GM21737 (cell line): Measurements from ENCODE around the gene CEP112.

Source experiments
- ATAC-seq: cut with Tn5 transposase; IDR thresholded peaks from one replicate; pipeline ENCODE4 v1.9.1; 2021; ENCODE audit warnings: mild to moderate bottlenecking, moderate library complexity; ENCODE audit not compliant: unreplicated experiment

The CEP112 gene

DNA sequence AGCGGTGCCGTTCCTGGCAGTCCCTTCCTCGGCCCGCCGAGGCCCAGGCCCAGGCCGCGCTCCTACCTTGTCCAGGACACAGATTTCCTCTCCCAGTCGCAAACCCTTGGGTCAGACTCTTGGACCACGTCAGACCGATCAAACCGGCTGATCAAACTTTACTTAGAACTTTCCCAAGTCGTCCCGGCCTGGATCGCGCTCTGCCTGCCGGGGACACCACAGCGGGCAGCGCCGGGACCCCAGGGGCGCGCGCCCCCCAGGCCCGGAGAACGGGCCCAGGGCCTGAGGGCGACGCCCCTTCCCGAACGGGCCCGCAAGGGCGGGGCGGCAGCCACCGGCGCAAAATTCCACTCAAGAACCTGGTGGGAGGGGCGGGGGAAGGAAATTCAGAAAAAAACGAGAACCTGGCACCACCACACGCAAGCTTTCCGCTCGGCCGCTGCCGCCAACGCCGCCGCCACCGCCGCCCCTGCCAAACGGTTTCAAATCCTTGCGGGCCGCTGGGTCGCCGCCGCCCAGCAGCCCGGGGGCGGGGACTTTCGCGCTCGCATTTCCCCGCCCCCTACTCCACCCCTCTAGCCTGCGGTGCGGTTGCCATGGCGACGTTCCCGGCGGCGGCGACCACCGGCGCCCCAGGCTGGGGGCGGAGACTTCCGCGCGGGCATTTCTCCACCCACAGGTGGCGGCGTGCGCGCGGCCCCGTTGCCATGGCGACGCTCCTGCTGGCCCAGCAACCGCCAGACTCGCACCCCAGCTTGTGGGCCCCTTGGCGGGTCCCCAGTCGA is at the start of gene CEP112:
CEP112 (minus strand) TSS at position 541 of the 785 bp plus-strand sequence.
- ATAC-seq, result peak; percentile 73

DNA sequence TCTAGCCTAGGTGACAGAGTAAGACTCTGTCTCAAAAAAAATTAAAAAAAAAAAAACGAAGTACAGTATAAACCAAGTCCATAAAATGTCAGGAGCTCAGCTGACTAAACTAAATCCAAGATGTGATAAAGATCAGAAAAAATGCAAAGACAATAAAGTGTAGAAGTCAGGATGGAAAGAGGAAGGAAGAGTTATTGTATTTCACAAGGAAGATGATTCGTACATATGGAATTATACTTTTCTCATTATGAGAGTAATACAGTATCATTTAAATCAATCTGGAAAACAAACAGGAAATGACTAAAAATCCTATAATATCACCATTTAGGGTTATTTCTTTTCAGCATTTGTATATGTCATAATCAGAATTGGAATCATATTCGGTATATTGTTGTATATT is 48.7 kb upstream of the CEP112 start:
- no peak for ATAC-seq

DNA sequence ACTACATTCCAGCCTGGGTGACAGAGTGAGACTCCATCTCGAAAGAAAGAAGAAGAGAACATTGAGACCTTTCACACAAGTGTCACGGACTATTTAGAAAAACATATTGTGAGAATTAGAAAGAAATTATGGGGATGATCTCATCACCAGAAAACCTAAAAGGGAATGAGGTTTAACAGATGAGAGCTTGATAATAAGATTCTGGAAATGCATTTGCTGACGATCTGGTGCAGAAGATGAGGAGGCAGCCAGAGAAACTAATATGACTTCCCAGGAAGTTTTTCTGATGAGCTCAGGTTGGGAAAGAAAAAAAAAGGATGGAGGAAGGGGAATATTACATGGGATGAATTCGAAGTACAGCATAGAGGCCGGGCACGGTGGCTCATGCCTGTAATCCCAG is 48.1 kb upstream of the CEP112 start:
- no peak for ATAC-seq

DNA sequence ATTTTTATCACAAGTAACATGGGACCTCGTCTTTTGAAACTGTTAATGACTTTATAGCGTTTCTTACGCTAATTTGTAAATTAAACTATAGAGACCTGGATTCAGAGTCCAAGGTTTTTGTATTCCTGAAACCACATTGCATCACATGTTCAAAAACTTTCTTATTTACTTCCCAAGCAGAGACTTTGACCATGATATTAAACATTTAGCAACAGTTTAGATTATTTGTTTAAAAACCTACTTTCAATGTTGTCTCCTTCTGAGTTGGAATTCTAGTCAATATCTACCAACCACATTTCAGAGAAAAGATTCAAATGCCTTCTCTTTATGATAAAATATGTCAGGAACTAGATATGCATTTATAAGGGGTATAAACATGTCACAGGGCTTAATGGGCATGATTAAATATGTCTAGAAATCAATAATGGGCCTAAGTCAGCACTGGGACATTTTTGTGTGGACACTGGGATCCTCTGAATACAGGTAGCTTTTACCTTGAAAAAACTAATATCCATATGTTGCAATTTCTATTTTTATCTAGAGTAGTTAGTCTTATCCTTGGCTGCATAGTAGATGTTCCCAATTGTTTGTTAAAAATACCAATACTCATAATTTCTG is 43.6 kb upstream of the CEP112 start:
- no peak for ATAC-seq

DNA sequence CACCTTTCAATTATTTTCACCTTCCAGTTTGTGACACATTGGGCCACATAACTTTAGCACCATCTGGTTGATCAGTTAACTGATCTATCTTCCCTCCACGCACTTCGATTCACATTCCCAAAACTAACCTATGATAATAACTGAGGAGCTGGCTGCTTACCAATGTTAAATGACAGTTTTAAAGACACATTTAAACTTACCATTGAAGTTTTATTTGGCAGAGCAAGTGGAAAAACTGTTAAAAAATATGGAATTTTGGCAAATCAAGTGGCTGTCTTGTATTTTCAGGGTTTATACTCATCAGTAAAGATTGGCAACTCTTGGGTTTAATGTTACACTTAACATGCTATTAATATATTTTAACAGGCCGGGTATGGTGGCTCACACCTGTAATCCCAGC is 42.7 kb upstream of the CEP112 start:
- no peak for ATAC-seq

DNA sequence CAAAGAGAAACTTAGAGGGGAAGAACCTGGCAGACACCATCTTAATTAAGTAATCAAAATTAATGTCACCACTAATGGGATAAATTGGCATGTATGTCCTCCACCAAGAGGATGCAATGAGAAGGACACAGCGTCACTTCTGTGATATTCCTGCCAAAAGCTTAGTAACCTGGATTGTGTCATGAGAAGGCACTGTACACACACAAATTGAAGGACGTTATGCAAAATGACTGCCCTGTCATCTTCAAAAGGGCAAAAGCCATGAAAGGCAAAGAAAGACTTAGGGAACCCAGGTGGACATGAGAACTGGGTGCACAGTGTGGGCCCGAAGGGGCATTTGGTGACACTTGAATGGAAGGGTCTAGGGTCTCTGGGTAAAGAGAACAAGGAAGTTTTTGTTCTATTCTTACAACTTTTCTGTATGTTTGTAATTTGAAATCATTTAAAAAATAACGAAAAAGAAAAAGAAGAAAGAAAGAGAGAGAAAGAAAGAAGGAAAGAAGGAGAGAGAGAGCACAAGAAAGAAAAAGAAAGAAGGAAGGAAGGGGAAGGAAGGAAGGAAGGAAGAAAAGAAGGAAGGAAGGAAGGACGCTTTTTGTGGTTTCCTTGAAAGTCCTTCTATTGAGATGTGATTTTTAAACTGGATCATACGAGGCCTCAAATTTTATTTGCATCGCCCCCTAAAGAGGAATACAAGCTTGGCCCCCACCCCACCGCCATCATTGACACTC is 41.3 kb upstream of the CEP112 start:
- ATAC-seq, result no peak

DNA sequence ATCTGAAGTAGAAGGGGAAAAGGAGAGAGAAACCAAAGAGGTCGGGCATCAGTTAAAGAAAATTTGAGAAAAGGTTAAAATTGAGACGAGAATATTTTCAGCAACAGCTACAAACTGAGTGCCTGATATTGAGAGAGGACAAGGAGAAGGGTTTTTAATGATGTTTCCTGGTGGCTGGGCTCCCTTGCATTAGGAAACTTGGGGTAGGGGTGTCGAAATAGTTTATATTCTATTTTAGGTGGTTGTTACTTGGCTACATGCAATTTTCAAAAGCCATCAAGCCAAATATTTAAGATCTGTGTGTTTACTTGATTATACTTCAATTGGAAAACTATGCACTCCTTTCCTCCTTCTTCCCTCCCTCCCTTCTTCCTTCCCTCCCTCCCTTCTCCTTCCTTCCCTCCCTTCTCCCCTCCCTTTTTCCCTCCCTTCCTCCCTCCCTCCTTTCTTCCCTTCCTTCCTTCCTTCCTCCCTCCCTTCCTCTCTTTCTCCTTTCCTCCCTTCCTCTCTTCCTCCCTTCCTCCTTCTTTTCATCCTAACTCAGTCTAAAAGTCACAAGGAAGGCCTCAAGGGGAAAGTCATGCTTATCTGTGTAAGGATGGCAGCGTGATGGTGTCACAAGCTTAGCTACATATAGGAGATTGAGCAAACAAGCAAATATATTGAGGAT is 39.1 kb upstream of the CEP112 start:
- ATAC-seq, result no peak

DNA sequence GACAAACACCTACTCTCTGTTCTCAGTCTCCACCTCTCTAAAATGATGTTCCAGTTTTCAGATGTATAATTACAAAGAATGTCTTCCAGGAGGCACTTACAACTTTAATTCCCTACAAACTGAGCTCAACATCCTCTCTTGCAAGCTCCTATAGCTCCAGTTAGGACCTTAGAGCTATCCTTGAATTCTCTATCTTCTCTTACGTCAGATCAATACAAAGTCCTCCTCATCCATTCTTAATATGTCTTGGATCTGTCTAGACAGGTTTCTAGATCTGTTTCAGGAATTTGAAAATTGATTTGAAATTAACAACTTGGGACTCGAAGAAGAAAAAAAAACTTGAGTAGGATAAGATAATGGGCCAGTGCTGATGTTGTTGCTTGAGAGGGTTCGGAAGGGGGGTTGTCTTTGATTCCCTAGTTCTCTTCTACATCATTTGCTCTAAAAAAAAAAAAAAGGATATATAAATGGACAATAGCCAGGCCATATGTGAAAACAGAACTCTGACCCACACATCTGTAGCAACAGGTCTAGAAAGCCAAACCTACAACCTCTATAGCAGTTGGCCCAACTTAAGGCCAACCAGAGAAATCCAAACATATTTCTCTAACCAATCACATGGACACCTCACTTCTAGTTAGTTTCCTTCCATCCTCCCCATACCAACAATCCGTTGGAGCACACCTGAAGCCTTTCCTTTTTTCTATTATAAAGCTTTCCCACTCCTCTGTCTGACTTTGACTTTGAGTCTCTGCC is 38.0 kb upstream of the CEP112 start:
- ATAC-seq, result no peak

DNA sequence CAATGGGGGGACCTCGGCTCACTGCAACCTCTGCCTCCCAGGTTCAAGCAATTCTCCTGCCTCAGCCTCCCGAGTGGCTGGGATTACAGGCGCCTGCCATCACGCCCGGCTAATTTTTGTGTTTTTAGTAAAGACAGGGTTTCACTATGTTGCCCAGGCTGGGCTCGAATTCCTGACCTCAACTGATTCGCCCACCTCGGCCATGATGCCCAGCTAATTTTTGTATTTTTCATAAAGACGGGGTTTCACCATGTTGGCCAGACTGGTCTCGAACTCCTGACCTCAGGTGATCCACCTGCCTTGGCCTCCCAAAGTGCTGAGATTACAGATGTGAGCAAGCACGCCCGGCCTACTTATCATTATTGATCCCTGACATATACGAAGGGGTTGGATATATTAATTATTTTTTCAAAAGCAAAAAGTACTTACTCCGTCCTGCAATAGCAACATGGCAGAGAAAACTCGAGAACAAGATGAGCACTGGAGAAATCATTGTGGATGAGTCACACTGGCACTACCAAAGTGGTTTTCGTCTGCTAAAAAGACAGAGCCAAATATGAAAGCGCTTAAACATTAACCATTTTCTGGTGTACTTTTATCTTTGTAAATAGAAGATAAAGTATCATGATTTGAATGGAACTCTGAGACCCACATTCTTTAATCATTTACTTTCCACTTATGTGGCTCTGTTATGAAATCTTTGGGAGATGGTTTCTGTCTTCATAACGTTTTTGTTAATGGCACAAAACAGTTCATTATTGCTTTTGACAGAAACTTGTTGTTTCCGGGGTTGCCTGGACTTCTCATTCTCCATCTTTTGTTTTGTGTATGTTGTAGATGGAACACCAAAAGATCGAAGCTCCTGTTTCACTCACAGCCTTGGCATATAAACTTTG is 37.2 kb upstream of the CEP112 start, which contains the start of gene APOH:
APOH (minus strand) TSS at position 529 of the 896 bp plus-strand sequence; CDS start at position 493, 36 bp downstream.
- no peak for ATAC-seq

DNA sequence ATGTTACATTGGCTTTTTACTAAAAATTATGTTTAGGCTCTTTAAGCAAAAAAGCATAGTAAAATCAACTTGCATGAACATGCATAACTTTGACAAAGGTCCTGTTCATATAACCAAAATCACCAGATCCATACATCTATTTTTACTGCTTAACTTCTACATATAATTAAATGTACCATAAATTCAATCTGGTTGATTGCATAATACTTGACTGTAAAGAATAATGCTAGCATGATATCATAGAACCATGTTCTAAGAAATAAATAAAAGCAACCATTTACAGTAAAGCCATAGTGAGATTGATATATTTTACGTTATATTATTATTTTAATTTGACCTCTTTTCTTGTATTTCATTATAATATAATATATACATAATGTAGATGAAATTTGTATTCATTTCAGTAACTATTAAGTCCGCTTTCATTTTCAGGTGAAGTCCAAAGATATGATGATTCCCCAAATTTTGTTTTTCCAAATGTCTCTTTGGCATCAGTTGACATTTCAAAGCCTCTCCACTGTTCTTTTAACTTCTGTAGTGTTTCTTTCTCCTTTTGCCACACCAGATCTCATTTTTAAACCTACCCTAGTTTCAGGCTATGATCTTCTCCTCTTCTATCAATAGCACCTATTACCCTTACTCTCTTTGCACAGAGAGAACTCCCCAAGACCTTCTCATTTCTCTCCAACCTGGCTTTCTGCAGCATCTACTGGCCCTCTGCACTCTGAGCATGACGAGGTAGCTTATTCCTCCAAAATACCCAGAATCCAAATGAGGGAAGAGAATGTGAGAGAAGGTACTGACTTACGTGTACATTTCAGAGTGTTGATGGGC is 35.5 kb upstream of the CEP112 start:
- ATAC-seq, result no peak

DNA sequence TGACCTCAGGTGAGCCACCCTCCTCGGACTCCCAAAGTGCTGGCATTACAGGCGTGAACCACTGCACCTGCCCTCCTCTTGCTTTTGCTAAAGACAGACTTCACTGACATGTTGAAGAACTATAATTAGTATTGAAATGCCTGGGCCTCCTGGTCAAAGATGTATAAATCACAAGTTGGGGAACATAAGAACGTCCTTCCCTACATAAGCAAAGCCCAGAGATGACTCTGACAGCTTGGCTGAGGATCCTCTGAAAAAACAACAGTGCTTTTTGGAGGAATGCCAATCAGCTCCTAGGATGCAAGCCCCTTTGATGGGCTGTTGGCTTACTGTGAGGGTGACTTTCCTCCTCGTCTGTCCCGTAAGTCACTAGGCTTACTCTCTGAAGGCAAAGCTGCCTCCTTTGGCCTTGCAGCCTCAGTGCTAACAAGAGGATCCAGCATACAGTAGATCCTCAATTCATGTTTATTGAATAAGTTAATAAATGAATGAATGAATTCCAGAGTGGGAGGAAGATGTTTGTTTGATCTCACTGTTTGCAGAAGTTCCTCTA is 30.9 kb upstream of the CEP112 start:
- ATAC-seq, result no peak

DNA sequence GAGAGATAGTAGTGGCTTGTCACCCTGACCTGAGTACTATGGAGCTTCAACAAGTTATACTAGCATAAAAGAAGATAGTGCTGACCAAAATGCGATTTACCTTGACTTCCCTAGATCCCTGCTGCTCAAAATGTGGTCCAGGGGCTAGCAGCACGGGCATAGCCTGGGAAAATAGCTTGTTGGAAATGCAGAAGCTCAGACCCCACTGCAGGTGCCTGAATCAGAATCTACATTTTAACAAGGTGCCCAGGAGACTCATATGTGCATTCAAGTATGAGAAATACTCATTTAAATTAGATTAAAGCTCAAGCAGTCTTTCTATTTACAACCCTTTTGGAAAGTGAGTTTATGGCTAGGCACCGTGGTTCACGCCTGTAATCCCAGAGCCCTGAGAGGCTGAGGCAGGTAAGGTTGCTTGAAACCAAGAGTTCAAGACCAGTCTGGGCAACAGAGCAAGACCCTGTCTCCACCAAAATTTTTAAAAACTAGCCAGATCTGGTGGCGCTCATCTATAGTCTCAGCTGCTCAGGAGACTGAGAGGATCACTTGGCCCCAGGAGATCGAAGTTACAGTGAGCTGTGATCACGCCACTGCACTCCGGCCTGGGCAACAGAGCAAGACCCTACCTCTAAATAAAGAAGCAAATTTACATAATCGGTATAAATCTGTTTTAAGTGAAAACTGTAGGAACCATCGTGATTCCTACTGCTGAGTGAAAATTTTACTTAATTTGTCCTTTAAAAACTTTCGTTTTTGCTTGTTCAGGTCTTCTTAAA is 30.0 kb upstream of the CEP112 start:
- no peak for ATAC-seq

DNA sequence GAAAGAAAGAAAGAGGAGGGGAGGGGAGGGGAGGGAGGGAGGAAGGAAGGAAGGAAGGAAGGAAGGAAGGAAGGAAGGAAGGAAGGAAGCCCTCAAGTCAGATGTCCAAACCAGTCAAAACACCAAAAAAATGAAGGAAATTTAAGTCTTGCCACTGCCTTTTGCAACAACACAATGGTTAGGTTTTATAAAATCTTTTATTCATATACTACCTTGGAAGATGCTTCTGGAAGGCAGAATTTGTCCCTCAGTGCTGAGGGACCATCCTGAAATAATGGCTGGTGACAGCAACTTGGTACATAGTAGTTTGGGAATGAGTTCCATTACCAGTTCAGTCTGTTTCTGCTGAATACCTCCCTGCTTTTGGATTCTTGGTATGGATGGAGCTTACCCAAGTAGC is 29.4 kb upstream of the CEP112 start:
- no peak for ATAC-seq

DNA sequence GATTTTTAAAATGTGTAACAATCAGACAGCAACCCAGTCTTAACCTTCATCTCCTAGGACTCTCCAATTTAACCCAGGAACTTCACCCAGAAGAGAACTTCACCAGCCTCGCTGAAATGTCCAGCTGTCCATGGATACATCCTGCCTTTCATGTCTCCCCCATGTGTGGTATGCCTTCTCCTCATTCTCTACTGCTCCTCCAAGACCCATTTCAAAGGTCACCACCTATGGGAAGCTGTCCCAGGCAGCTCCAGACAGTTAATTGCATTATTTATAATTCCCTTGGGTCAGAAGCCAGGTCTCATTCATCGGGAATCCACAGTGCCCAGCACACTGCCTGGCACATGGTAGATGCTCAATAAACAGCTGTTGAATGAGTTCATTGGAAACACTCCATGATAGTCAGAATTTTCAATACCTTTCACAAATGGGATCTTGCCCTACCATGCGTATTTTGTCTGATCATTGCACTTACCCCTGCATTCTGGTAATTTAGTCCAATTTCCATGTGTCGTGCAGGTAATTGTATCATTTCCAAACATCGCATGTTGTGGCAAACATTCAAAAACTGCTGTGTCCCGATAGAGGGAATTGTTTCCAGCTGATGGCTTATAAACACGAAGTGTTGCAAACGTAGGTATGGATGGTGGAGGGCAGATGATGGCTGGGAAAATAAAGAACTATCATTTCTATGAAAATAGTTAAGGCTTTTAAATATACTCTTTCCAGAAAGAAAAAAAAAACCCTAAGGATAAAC is 28.3 kb upstream of the CEP112 start:
- no peak for ATAC-seq

DNA sequence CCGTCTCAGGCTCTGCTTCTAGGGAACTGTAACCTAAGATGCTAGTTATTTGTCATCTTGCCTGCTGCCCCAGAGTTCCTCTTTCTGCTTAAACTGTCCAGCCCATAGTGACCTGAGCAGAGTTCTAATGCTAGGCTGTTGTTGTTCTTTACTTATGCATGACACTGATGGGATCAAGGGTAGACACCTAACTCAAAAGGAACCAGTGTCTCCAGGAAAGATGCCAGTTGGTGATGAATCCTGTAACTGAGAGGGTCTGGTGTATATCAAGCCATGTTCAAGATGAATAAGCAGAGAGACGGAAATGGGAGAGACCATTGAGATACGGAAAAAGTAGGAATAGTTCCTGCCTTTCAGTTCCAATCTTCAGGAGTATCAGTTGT is 23.6 kb upstream of the CEP112 start:
- no peak for ATAC-seq

DNA sequence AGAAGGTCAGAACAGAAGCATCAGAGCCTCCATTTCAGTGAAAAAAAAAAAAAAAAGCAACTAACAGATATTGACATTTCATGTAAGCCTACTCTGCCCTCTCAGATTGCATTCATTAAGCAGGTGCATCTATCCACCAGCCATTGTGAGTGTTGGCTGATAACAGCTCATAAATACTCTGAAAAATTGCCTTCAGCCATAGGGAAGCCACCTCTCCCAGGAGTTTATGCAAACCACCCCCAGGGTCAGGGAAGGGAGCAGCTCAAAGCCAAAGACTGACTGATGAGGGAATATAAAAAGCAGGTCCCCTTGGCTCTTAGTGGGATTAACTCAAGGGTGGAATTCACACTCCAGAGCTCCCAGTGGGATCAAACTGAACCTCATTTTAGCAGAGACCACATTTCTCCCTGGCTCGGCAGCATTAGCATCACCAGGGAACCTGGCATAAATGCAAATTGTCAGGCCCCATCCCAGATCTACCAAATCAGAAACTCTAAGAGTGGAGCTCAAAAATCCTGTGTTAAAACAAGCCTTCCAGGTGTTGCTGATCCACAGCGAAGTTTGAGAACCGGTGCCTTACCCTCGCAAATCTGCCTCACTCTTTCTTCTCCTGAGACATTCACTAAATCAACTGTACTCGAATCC is 23.1 kb upstream of the CEP112 start:
- ATAC-seq, result no peak
